HG03342 (cell line): Measurements from ENCODE around the gene CASP10.
"Not testable (repeated sequence)": the region's sequence is repeated elsewhere in the genome, so short reads cannot be mapped to it uniquely, and the experiment has no call there.

ENCODE experiments used
- ATAC-seq: cut with Tn5 transposase; IDR thresholded peaks from one replicate; pipeline ENCODE4 v1.9.1; 2021; ENCODE audit warnings: mild to moderate bottlenecking, moderate library complexity; ENCODE audit not compliant: unreplicated experiment

CASP10 gene

GRCh38 chr2:201182650-201183364 lies at the start of gene CASP10:
TSS of gene CASP10 (plus strand) at chr2:201183141. CDS start at chr2:201185778, 2,637 bp downstream.
- peak; percentile 66 for ATAC-seq

DNA sequence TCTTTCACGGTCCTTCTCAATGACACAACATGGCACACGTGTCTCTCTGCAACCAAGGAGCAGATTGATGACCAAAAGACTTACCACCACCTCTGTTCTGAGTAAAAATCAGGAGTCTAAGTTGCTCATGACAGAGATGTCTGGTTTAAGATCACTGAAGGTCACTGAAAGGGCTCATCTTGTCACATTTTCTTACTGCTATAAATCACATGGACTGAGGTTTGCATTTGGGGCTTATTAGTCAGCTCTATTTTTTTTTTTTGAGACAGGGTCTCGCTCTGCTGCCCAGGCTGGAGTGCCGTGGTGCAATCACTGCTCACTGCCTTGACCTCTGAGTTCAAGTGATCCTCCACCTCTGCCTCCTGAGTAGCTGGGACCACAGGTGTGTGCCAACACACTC lies 47.6 kb upstream of the CASP10 start:
- ATAC-seq = no peak

- no peak for ATAC-seq
These were observed 46.0 kb upstream of the CASP10 start for GRCh38 chr2:201136889-201137321.

DNA sequence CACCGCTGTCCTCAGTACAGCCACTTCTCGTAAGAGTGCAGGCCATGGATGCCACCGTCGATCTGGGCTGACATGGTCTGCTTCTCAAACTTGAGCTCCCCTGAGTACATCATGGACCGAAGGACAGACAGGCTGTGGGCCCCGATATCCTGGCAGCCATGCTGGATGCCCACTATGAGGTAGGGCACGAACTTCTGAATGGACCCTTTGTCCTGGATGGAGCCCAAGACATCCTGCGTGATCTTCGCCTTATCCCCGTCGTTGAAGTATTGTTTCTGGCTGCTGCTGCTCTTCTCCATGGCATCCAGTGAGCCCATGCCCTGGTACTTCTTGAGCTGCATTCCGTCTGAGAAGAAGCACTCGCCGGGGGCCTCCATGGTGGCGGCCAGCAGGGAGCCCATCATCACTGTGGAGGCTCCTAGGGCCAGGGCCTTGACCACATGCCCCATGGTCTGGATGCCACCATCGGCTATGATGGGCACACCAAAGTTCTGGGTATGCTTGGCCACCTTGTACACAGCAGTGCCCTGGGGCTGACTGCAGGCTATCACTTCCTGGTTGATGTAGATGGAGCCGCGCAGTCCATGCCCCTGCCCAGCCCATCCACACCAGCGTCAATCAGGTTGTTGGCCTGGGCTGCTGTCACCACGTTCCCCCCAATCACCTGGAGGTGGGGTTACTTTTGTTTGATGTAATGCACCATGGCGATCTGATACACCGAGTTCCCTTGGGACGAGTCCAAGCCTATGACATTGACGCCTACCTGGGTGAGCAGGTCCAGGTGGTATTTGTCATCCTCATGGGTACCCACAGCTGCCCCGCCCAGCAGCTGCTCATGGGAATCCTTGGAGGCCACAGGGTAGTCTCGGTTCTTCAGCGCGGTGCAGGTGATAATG lies 45.2 kb upstream of the CASP10 start:
- no peak for ATAC-seq

DNA sequence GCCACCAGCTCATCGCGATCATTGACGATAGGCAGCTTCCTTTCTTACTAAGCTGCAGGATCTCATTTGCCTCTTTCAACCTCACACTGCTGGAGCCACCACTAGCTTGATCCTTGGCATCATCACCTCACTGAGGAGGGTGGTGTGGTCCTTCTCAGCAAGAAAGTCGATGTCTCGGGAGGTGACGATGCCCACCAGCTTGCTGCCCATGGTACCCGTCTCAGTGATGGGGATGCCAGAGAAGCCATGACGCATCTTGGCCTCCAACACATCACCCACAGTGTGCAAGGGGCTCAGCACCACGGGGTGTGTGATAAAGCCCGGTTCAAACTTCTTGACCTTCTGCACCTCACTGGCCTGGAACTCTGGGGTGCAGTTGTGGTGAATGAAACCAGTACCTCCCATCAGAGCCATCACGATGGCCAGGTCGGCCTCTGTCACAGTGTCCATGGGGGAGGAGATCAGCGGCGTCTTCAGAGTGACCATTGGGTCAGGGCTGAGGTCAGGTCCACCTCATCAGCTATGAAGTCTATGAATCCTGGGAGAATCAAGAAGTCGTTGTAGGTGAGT lies 44.5 kb upstream of the CASP10 start:
- ATAC-seq = no peak

- ATAC-seq = not testable (repeated sequence)
These were observed 43.8 kb upstream of the CASP10 start for GRCh38 chr2:201138986-201139781.

DNA sequence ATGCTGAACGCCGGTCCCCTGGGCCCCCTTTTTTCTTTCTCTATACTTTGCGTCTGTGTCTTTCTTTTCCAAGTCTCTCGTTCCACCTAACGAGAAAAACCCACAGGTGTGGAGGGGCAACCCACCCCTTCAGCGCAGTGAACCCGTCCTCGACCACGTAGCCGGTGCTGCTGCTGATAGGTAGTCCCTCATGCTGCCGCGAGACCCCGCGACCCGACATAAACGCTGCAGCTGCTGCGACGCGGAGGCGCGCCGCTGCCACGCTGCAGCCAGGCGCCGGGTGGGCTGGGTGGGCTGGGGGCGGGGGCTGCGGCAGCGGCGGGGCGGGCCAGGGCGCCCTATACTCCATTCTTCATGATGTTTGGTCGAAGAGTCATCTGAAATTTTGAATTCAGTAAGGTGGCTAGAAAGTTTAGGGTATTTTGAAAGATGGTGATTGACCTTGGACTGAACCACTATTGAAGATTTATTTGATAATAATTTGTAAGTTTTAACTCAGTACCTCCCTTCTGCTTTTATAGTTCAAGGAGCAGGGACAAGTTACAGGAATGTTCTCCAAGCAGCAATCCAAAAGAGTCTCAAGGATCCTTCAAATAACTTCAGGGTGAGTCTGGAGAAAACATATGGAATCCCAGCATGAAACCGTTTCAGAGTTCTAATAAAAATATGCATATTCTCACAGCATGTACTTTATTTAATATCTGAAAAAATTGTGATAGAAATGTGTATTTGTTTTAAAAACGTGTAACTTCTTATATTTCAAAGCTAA lies 42.9 kb upstream of the CASP10 start:
- ATAC-seq = no peak

DNA sequence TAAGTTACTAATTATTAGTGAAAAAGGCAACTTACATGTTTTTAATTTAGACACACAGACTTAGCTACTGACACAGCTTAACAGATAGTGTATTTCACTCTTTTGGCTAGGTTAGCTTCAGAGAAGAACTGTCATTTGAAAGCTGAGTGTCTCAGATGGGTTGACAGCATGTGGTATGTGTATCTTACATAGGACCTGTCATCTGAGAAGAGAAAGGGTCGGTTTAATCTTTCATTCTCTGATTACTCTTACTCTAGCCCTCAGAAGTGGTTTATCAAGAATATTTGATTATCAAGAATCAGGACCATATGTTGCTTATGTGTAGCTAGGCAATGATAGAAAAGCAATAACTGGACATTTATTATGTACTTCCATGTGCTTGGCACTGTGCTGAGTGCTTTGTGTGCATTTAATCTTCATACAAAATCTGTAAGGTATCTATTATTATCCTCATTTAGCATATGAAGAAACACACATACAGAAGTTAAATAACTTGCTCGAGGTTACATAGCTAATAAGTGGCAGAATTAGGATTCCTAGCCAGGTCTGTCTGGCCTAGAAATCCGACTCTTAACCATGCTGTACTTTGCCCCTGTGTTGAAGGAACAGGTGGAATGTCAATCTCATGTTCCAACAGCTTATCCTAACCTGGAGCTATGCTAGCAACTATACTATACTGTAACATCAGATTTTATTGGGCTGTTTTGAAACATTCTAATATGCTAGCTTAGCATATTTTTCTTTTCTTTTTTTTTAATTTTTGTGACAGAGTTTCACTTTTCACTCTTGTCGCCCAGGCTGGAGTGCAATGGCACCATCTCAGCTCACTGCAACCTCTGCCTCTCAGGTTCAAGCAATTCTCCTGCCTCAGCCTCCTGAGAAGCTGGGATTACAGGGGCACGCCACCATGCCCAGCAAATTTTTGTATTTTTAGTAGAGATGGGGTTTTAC lies 38.6 kb upstream of the CASP10 start:
- ATAC-seq = no peak

GRCh38 chr2:201148434-201148990 lies 34.4 kb upstream of the CASP10 start:
- no peak for ATAC-seq

DNA sequence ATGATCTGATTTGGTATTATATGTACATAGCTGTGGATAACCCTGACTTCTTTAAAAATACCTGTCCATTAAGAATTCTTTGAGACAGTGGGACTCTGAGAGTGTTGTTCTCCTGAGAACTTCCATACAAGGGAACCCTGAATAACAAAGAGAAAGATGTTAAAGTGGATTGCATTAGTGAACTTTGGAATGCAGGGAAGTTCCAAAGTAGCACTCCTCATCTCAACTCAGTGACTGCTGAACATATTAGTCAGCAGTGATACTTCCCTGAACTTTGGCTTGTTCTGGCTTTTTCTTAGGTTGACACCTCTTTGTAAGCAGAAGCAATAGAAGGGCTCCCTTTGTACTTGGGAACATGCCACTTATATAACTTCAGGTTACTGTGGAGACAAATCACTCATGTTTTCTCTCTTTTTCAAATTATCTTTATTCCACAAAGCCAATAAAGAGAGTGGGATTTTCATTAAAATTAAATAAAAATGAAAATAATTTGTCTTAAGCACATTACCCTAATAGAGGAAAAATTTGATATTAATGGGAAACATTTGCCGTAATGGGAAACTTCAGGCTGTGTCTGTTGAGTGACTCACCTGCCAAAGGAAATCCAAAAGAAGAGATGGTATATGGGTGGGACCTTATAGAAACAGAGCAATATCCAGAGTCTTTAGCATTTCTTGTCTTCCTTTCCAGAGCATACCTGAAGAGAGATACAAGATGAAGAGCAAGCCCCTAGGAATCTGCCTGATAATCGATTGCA lies 33.7 kb upstream of the CASP10 start:
- no peak for ATAC-seq

DNA sequence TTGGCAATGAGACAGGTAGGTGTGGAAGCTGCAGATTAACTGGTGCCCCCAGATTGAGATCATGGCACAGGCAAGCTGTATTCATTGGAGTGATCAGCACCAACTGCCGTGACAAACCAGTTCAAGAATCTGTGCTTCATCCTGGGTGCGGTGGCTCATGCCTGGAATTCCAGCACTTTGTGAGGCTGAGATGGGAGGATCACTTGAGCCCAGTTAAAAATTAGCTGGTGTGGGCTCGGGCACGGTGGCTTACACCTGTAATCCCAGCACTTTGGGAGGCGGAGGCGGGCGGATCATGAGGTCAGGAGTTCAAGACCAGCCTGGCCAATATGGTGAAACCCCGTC lies 33.1 kb upstream of the CASP10 start:
- ATAC-seq = not testable (repeated sequence)

GRCh38 chr2:201150454-201151020 lies 32.4 kb upstream of the CASP10 start:
- ATAC-seq = no peak

DNA sequence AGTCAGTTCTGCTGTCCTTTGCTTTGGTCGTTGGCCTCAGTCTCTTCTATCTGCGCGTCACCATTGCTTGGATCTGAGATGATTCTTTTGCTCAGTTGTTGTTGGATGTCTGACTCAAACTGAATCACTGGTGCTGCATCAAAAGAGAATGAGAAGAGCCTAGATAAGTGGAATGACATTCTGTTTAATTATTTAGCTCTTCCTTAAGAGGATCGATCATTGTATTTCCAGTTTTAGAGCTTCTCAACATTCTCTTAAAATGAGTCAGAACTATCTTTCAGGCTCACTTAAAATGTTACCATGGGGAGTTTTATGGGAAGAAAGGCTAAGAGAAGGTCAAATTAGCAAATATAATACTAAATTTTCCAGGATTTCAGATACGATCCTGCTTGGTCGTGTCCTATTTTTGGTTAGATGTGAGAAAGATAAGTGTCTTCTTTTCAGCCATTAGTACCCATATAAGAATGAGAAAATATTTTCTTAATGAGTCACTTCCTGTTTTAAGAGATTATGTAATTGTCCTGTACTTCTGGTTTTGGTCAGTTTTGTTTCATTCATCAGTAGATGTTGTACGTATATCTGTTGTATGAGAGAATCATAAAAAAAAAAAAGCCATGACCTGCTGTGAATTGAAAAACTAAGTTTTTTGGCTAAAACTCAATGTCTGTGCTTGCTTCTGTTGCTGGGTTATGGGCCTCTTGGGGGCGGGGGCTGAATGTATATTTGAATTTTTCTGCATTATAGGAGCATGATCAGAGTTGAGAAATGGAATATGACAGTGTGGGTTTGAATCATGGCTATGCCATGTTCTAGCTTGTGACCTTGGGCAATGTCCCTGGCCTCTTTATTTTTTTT lies 31.6 kb upstream of the CASP10 start:
- peak; percentile 85 for ATAC-seq

GRCh38 chr2:201152517-201152916 lies 30.4 kb upstream of the CASP10 start:
- no peak for ATAC-seq

GRCh38 chr2:201152999-201153815 lies 29.7 kb upstream of the CASP10 start:
- ATAC-seq = no peak
